GM10248 (cell line): ENCODE results near the gene FAM221A.

ENCODE experiments used
- CTCF ChIA-PET: fragments of 300-600 bp; sonication (Branson Sonifier 250); formaldehyde crosslinking; extraction: SDS; loops from one replicate; lab custom pipeline; 2021; ENCODE audit warnings: antibody characterized with exemption; lab: Yijun Ruan, JAX
- POLR2A ChIA-PET: fragments of 350-650 bp; sonication (Branson Sonifier 250); formaldehyde crosslinking; extraction: SDS; loops from one replicate; lab custom pipeline; 2020; ENCODE audit warnings: antibody characterized with exemption; lab: Yijun Ruan, JAX
- DNase-seq: peaks from one replicate; pipeline ENCODE4 v3.0.0; 2012; ENCODE audit errors: extremely low spot score
- CTCF ChIP-seq: IDR thresholded peaks from 2 replicates; pipeline ENCODE4 v1.5.1; 2012; ENCODE audit warnings: mild to moderate bottlenecking, low read depth; ENCODE audit errors: extremely low read depth, missing control alignments, control extremely low read depth

The FAM221A gene, protein sequence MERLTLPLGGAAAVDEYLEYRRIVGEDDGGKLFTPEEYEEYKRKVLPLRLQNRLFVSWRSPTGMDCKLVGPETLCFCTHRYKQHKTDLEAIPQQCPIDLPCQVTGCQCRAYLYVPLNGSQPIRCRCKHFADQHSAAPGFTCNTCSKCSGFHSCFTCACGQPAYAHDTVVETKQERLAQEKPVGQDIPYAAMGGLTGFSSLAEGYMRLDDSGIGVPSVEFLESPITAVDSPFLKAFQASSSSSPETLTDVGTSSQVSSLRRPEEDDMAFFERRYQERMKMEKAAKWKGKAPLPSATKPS

DNA sequence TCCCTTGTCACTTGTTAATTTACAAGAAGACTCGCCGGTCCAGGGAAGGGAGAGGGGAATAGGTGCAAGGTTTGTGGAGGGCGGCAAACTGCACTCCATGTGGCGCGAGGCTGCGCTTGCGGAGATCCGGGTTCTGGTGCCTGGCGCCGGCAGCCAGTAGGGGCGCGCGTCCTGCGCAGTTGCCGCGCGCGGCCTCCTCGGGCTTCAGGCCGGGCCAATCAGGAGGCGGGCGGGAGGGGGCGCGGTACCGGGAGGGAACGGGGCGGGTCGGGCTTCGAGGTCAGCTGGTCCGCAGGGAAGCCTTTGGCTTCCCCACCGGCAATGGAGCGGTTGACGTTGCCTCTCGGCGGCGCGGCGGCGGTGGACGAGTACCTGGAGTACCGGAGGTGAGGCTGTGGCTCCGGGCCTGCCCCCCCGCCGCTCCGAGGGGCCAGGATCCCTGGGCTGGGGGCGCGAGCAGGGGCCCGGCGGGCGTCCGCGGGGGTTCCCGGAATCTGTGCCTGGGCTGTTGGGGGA, at the start of gene FAM221A:
TSS of gene FAM221A (plus strand) at position 302 of the 516 bp plus-strand sequence. CDS start at position 322, 20 bp downstream.
- DNase-seq: peak; percentile 87

DNA sequence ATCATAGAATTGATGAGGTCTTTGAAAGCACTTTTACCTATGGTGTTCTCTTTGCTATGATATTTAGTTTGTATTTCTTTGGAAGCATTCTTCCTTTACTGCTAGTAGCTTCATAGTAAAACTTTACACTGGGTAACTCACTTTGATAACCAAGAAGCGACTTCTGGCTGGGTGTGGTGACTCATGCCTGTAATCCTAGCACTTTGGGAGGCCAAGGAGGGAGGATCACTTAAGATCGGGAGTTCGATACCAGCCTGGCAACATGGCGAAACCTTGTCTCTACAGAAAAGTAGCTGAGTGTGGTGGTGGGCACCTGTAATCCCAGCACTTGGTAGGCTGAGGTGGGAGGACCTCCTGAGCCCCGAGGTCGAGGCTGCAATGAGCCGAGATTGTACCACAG, 46.6 kb upstream of the FAM221A start:
- ChIA-PET CTCF (interaction anchor here (1.2 to 1.4 kb wide), 2 partner anchors 63 to 78 kb away, joined by 3 read pairs; no protein-coding TSS in a partner anchor), POLR2A (no interaction called here)
- TF ChIP-seq CTCF: no peak
- DNase-seq: no peak

More for the DNA sequence above, at the start of gene FAM221A:
- peak; percentile 69 for TF ChIP-seq CTCF
- ChIA-PET CTCF (interaction anchor here (1.0 to 10.5 kb wide), 12 partner anchors 8 to 110 kb away, joined by 3 to 112 read pairs (median 4); no protein-coding TSS in a partner anchor), POLR2A (interaction anchor here (1.0 kb wide), 1 partner anchor 1444 kb away, joined by 4 read pairs; no protein-coding TSS in a partner anchor)

- DNase-seq: no peak
- TF ChIP-seq CTCF: no peak
- POLR2A ChIA-PET: no interaction called here
- CTCF ChIA-PET: interaction anchor here (1.2 kb wide), 1 partner anchor 51 kb away, joined by 3 read pairs; no protein-coding TSS in a partner anchor
Measured at GRCh38 chr7:23645822-23646221, 34.2 kb upstream of the FAM221A start.

DNA sequence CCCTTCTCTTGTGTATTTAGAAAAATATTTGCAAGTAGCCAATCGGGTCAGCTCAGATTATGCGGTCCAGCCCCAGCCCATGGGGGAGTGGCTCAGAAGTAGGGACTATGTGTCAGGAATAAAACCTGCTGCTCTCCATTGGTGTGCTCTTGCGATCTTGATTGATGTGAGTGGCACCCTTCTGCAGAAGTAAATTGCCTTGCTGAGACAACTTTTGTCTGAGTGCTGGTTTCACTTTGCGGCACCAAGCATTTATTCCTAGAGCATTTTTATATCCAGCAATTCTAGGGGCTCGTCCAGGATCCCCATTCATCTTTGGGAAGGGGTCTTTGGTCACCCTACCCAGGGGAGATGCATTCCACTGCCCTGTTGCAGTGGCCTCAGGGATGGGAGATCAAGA, 26.1 kb upstream of the FAM221A start:
- no peak for DNase-seq
- TF ChIP-seq CTCF: no peak
- ChIA-PET POLR2A (no interaction called here), CTCF (no interaction called here)

DNA sequence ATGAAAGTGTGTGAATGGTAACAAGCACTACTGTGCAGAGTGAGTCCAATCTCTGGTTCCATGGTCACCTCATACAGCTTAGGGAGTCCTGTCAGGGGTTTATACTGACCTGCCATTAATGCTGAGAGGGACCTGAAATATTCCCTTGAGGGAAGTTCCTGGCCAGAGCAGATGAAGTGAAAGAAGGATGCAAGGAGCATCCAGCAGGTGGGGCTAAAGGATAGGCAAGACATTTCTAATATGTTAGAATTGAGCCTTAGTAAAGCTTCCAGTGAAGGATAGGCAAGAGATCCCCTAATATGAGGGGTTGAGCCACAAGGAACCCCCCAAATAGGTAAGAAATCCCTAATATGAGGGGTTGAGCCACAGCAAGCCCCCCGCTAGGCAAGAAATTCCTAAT, 25.5 kb upstream of the FAM221A start:
- CTCF ChIA-PET: no interaction called here
- POLR2A ChIA-PET: no interaction called here
- DNase-seq: no peak
- TF ChIP-seq CTCF: no peak

DNA sequence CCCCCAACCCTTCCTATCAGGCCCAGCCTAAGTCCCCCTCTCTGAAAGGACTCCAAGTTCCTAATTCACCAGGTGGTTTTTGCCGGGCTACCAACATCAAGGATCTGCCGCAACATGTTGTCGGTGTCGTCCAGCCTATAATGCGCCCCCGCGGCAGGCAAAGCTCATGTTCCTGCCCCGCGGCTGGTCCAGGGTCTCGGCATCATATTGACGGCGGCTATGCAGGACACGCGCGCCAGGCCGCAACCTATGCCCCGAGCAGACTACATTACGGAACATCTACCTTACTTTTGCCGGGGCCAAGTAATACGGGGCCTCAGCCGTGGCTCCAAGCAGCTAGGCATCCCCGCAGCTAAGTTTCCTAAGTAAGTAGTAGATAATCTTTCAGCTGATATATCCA, 24.6 kb upstream of the FAM221A start:
- CTCF ChIA-PET: no interaction called here

More for the DNA sequence above, 24.6 kb upstream of the FAM221A start:
- DNase-seq: no peak
- no peak for TF ChIP-seq CTCF
- POLR2A ChIA-PET: no interaction called here
